Omental fat pad (tissue), 4 donors: ENCODE data around the gene ADAMTS14. TPM values are rescaled to one million over a fixed set of nuclear protein-coding genes. Genes with fewer than 3 reads are reported as not detected.

Source experiments
- ATAC-seq: fragments of 150-250 bp; one replicate; pipeline ENCODE4 v1.9.1; 2016; ENCODE audit warnings: mild to moderate bottlenecking, moderate library complexity; ENCODE audit not compliant: low FRiP score
- DNase-seq: peaks from one replicate; pipeline ENCODE4 v3.0.0-alpha.2; 2019; ENCODE audit warnings: low spot score
- total RNA-seq, 4 donors: library from RNA; depleted of rRNA; stranded (reverse); fragments of >200 nt; gene quantifications; one replicate each; pipeline ENCODE4 v1.1.0, GENCODE V29; 2016
- TF ChIP-seq, protein P1 (sequence below), 3 donors: fragments of 450-650 bp; IDR thresholded peaks; one replicate each; pipeline ENCODE4 v1.5.1; 2016 to 2017; ENCODE audit warnings: antibody characterized with exemption in 3 of 3, mild to moderate bottlenecking in 3 of 3, moderate library complexity in 2 of 3

The ADAMTS14 gene
- total RNA-seq, 4 donors from 2014 or later, result 0.19 to 0.60 (median 0.47) TPM; not detected in 1

DNA sequence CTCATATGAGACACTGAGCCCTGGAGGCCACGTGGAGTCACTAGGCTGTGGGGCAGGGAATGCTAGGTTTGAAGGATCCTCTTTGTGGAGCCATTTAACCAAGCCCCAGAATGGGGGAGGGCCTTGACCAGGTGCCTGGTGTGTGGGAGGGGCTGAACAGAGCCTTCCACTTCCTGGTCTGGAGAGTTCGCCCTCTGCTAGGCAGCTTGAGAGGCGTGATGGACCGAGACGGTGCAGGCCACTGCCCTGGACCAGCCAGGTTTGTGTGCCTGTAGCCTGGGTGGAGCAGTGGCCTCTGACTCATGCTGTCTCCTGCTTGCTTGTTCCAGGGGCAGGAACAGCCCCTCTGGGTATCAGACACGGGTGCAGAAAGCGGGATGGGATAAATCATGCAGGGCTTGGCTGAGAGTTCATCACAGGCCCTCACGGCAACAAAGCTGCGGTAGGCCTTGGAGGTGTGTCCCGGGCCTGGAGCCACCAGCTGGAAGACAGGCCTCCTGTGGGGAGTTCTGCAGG lies 27.4 kb downstream of the ADAMTS14 start:
- TF ChIP-seq, protein P1, sequence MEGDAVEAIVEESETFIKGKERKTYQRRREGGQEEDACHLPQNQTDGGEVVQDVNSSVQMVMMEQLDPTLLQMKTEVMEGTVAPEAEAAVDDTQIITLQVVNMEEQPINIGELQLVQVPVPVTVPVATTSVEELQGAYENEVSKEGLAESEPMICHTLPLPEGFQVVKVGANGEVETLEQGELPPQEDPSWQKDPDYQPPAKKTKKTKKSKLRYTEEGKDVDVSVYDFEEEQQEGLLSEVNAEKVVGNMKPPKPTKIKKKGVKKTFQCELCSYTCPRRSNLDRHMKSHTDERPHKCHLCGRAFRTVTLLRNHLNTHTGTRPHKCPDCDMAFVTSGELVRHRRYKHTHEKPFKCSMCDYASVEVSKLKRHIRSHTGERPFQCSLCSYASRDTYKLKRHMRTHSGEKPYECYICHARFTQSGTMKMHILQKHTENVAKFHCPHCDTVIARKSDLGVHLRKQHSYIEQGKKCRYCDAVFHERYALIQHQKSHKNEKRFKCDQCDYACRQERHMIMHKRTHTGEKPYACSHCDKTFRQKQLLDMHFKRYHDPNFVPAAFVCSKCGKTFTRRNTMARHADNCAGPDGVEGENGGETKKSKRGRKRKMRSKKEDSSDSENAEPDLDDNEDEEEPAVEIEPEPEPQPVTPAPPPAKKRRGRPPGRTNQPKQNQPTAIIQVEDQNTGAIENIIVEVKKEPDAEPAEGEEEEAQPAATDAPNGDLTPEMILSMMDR (IDR thresholded peaks at IDR 0.05), result no peak
- ATAC-seq (no peak), DNase-seq (no peak)

DNA sequence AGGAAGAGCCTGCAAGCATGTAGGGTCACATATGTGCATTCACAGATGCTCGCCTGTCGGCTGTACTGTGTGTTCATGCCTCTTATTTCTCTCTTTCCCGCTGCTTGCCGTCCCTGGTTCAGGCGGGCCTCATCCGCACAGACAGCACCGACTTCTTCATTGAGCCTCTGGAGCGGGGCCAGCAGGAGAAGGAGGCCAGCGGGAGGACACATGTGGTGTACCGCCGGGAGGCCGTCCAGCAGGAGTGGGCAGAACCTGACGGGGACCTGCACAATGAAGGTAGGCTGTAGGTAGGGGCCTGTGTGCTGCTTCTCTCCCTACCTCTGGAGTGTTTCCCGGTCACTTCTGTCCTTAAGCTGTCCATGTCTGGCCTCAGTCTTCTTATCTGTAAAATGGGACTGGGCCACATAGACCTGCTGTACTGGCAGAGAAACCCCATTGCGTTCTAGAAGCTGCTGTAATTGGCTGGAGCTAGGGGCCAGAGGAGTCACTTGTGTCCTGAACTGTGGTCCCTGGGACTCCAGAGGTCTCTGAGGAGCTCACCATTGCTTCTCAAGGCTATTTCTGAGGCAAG lies 30.0 kb downstream of the ADAMTS14 start:
- no peak for DNase-seq
- no peak for ATAC-seq
- TF ChIP-seq, protein P1 (IDR thresholded peaks at IDR 0.05), result no peak

GRCh38 chr10:70704211-70704610 lies 31.9 kb downstream of the ADAMTS14 start:
- DNase-seq, result no peak
- TF ChIP-seq, protein P1 (IDR thresholded peaks at IDR 0.05), result no peak
- no peak for ATAC-seq

DNA sequence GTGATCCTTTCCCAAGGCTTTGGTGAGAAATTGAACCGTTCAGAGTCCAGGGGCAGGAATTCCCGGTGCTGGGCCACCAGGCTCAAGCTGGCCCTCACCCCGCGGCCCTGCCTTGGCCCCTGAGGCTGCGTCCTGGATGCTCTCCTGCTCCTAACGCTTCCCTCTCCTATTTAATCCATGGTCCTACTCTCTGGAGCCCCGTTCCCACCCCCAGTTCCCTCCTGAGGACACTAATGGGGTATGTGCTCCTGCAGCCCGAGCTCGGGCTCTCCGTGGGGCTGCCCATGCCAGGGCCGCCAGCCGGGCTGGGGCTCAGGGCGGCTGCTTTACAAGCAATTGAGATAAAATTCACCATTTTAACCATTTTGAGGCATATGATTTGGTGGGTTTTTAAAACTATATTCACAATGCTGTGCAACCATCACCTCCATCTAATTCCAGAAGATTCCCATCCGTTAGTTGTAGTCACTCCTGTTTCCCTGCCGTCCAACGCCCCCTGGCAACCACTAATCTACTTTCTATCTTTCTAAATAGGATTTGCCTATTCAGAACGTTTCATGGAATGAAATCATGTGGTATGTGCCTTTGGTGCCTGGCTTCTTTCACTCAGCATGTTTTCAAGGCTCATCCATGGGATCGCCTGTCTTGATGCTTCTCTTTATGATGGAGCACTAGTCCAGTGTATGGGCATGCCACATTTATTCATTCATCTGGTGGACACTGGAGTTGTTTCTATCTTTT lies 33.0 kb downstream of the ADAMTS14 start:
- TF ChIP-seq, protein P1 (IDR thresholded peaks at IDR 0.05), result no peak
- ATAC-seq, result no peak
- no peak for DNase-seq

DNA sequence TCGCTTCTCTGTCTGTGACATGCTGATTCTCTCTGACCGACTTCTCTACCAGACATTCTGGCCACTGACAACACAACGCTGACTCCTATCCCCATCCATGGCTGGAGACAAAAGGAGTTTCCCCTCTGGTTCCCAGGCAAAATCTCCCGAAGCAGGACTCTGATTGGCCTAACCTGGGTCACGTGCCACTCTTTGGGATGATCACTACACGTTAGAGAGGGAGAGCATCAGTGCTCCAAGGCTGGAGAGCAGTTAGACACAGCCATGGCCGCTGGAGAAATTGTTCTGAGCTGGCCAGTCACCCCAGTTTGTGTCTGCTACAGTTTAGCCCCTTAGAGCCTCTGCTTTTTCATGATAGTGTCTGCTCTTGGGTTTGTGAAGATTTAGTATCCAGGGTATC lies 38.9 kb downstream of the ADAMTS14 start:
- DNase-seq (no peak), ATAC-seq (no peak)
- TF ChIP-seq, protein P1 (IDR thresholded peaks at IDR 0.05), result no peak

GRCh38 chr10:70711911-70712310 lies 39.6 kb downstream of the ADAMTS14 start:
- no peak for ATAC-seq

More at GRCh38 chr10:70711911-70712310, 39.6 kb downstream of the ADAMTS14 start:
- TF ChIP-seq, protein P1 (IDR thresholded peaks at IDR 0.05), result no peak
- no peak for DNase-seq
